Iris pigment epithelial cell (primary cell): ENCODE measurements around the gene ISCU.
A peak's percentile ranks its signal among the peaks of the same experiment; 100 is the strongest.
"Not testable (repeated sequence)": the region's sequence is repeated elsewhere in the genome, so short reads cannot be mapped to it uniquely, and the experiment has no call there.

Experiments
- DNase-seq: peaks from one replicate; pipeline ENCODE4 v3.0.0-alpha.2; 2011; ENCODE audit warnings: low read depth

The ISCU gene

GRCh38 chr12:108618079-108618952 is 55.9 kb downstream of the ISCU start:
- DNase-seq, result peak; percentile 79

DNA sequence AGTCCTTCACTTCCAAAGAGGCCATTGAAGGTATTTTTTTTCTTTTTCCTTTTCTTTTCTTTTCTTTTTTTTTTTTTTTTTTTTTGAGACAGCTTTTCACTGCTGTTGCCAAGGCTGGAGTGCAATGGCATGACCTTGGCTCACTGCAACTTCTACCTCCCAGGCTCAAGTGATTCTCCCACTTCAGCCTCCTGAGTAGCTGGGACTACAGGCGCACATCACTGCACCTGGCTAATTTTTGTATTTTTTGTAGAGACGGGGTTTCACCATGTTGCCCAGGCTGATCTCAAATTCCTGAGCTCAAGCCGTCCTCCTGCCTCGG is 56.5 kb downstream of the ISCU start:
- DNase-seq, result not testable (repeated sequence)
